ENCODE measurements around the gene PAX7. TPM values are rescaled to one million over a fixed set of nuclear protein-coding genes. Genes with fewer than 3 reads are reported as not detected.
A peak's percentile ranks its signal among the peaks of the same experiment; 100 is the strongest.
"Not testable (repeated sequence)": the region's sequence is repeated elsewhere in the genome, so short reads cannot be mapped to it uniquely, and the experiment has no call there.

Gene PAX7
- not detected for total RNA-seq

- ChIA-PET CTCF (no interaction called here), POLR2A (no interaction called here)
- Mint-ChIP-seq H3K27ac (no peak within 1 kb of the TSS), H3K4me1 (ENCODE audit: low read depth) (peaks cover 6% of the 10 kb centered on the region), H3K36me3 (no peaks in the 10 kb centered on the region), H3K9me3 (no peaks in the 10 kb centered on the region), H3K27me3 (peaks cover 81% of the 10 kb centered on the region), H3K4me3 (no peak within 1 kb of the TSS)
- intact Hi-C loops (cut with micrococcal nuclease), result no loop called here
- no peak for DNase-seq
Measured at GRCh38 chr1:18630511-18631495, at the start of gene PAX7. PAX7 (plus strand) TSS chr1:18630846; CDS start chr1:18631604, 758 bp downstream.

GRCh38 chr1:18581420-18581880, 49.2 kb upstream of the PAX7 start:
- Mint-ChIP-seq H3K4me1 (ENCODE audit: low read depth) (no peaks in the 10 kb centered on the region), H3K27me3 (peaks cover 12% of the 10 kb centered on the region), H3K27ac (no peak overlapping the region), H3K36me3 (no peaks in the 10 kb centered on the region), H3K9me3 (no peaks in the 10 kb centered on the region), H3K4me3 (no peak overlapping the region)
- intact Hi-C loops (cut with micrococcal nuclease), result no loop called here
- DNase-seq, result peak; percentile 58
- ChIA-PET CTCF (interaction anchor here (0.6 to 4.2 kb wide), 22 partner anchors 8 to 928 kb away, joined by 3 to 19 read pairs (median 6); no protein-coding TSS in a partner anchor), POLR2A (no interaction called here)

DNA sequence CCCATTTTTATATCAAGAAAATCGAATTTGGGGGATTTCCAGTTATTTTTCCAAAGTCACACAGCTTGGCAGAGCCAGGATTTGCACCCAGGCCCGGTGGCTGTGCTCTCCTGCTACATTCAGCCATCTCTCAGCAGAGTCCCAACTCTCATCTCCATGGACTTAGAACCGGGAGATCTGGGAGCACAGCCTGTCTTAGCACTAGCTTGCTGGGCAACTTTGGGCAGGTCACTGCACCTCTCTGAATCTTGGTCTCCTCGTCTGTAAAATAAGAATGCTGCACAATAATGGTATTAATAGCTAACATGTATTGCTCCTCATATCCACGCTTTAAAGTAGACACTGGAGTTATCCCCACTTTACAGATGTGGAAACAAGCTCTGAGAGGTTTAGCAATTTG, 47.8 kb upstream of the PAX7 start:
- ChIA-PET CTCF (interaction anchor here (0.6 to 4.2 kb wide), 8 partner anchors 9 to 921 kb away, joined by 3 to 19 read pairs (median 4); no protein-coding TSS in a partner anchor), POLR2A (no interaction called here)
- intact Hi-C loops (cut with micrococcal nuclease), result no loop called here
- H3K36me3 Mint-ChIP-seq, result no peaks in the 10 kb centered on the region
- H3K9me3 Mint-ChIP-seq, result no peaks in the 10 kb centered on the region
- no peaks in the 10 kb centered on the region for H3K4me1 Mint-ChIP-seq (ENCODE audit: low read depth)
- DNase-seq, result no peak
- H3K4me3 Mint-ChIP-seq, result no peak overlapping the region
- H3K27ac Mint-ChIP-seq, result no peak overlapping the region
- peaks cover 21% of the 10 kb centered on the region for H3K27me3 Mint-ChIP-seq

- Mint-ChIP-seq H3K9me3 (no peaks in the 10 kb centered on the region), H3K4me1 (ENCODE audit: low read depth) (no peaks in the 10 kb centered on the region), H3K4me3 (no peak overlapping the region), H3K27me3 (peaks cover 19% of the 10 kb centered on the region), H3K27ac (no peak overlapping the region), H3K36me3 (no peaks in the 10 kb centered on the region)
- DNase-seq, result no peak
- intact Hi-C loops (cut with micrococcal nuclease), result no loop called here
- CTCF ChIA-PET, result interaction anchor here (0.6 to 4.2 kb wide), 5 partner anchors 10 to 922 kb away, joined by 3 to 19 read pairs (median 3); no protein-coding TSS in a partner anchor
- POLR2A ChIA-PET, result no interaction called here
Measured at GRCh38 chr1:18583326-18583941, 47.2 kb upstream of the PAX7 start.

DNA sequence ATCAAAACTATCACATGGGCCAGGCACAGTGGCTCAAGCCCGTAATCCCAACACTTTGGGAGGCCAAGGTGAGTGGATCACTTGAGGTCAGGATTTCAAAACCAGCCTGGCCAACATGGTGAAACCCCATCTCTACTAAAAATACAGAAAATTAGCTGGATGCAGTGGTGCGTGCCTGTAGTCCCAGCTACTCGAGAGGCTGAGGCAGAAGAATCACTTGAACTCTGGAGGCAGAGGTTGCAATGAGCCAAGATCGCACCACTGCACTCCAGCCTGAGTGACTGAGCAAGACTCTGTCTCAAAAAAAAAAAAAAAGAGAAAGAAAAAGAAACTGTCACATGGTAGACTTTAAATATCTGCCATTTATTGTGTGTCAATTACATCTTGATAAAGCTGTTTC, 44.6 kb upstream of the PAX7 start:
- H3K27ac Mint-ChIP-seq; intact Hi-C loops (cut with micrococcal nuclease); DNase-seq; H3K4me1 Mint-ChIP-seq (ENCODE audit: low read depth); H3K9me3 Mint-ChIP-seq; H3K4me3 Mint-ChIP-seq; POLR2A ChIA-PET; H3K36me3 Mint-ChIP-seq: not testable (repeated sequence)
- CTCF ChIA-PET, result interaction anchor here (1.2 kb wide), 1 partner anchor 10 kb away, joined by 5 read pairs; no protein-coding TSS in a partner anchor
- peaks cover 18% of the 10 kb centered on the region for H3K27me3 Mint-ChIP-seq

DNA sequence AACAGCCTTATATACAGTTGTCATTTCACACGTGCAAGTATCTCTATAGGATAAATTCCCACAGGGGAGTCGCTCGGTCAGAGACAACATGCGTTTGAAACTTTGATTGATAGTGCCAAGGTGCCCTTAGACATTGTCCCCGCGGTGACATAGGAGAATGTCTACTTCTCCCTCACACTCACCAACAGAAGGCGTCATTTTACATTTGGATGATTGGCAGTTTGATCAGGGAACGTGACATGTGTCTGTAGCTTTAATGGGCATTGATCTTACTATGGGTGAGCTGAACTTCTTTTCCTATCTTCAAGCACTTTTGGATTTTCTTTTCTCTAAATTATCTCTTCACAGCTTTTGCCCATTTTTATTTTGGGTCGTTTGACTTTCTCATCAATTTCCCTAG, 42.6 kb upstream of the PAX7 start:
- Mint-ChIP-seq H3K9me3 (no peaks in the 10 kb centered on the region), H3K4me3 (no peak overlapping the region), H3K27ac (no peak overlapping the region), H3K4me1 (ENCODE audit: low read depth) (no peaks in the 10 kb centered on the region), H3K36me3 (no peaks in the 10 kb centered on the region), H3K27me3 (peaks cover 24% of the 10 kb centered on the region)
- ChIA-PET POLR2A (no interaction called here), CTCF (interaction anchor here (1.2 to 2.8 kb wide), 3 partner anchors 9 to 26 kb away, joined by 3 to 17 read pairs (median 7); no protein-coding TSS in a partner anchor)
- DNase-seq, result no peak
- intact Hi-C loops (cut with micrococcal nuclease), result no loop called here

- Mint-ChIP-seq H3K27ac (no peak overlapping the region), H3K4me3 (no peak overlapping the region), H3K9me3 (no peaks in the 10 kb centered on the region), H3K4me1 (ENCODE audit: low read depth) (no peaks in the 10 kb centered on the region), H3K36me3 (no peaks in the 10 kb centered on the region), H3K27me3 (peaks cover 20% of the 10 kb centered on the region)
- ChIA-PET POLR2A (no interaction called here), CTCF (interaction anchor here (1.0 to 1.6 kb wide), 2 partner anchors 11 to 17 kb away, joined by 3 to 7 read pairs; no protein-coding TSS in a partner anchor)
- intact Hi-C loops (cut with micrococcal nuclease), result no loop called here
- DNase-seq, result no peak
Measured at GRCh38 chr1:18592368-18592767, 38.3 kb upstream of the PAX7 start.

- H3K4me1 Mint-ChIP-seq (ENCODE audit: low read depth), result no peaks in the 10 kb centered on the region
- no peak overlapping the region for H3K27ac Mint-ChIP-seq
- no peak overlapping the region for H3K4me3 Mint-ChIP-seq
- no peaks in the 10 kb centered on the region for H3K9me3 Mint-ChIP-seq
- ChIA-PET POLR2A (no interaction called here), CTCF (interaction anchor here (0.6 to 3.5 kb wide), 30 partner anchors 9 to 317 kb away, joined by 3 to 42 read pairs (median 4); no protein-coding TSS in a partner anchor)
- intact Hi-C loops (cut with micrococcal nuclease), result loop anchor here (1.0 to 2.0 kb wide), 3 partner anchors 84 to 277 kb away; no protein-coding TSS in a partner anchor
- H3K36me3 Mint-ChIP-seq, result no peaks in the 10 kb centered on the region
- peaks cover 24% of the 10 kb centered on the region for H3K27me3 Mint-ChIP-seq
- DNase-seq, result peak; percentile 66
Measured at GRCh38 chr1:18597160-18598042, 33.2 kb upstream of the PAX7 start.

- H3K27me3 Mint-ChIP-seq, result peaks cover 18% of the 10 kb centered on the region
- no peak overlapping the region for H3K4me3 Mint-ChIP-seq
- H3K36me3 Mint-ChIP-seq, result no peaks in the 10 kb centered on the region
- intact Hi-C loops (cut with micrococcal nuclease), result no loop called here
- H3K4me1 Mint-ChIP-seq (ENCODE audit: low read depth), result no peaks in the 10 kb centered on the region
- H3K27ac Mint-ChIP-seq, result no peak overlapping the region
- CTCF ChIA-PET, result interaction anchor here (2.7 to 3.5 kb wide), 3 partner anchors 82 to 275 kb away, joined by 10 to 42 read pairs (median 34); no protein-coding TSS in a partner anchor
- POLR2A ChIA-PET, result no interaction called here
- DNase-seq, result no peak
- no peaks in the 10 kb centered on the region for H3K9me3 Mint-ChIP-seq
Measured at GRCh38 chr1:18599086-18599485, 31.6 kb upstream of the PAX7 start.

DNA sequence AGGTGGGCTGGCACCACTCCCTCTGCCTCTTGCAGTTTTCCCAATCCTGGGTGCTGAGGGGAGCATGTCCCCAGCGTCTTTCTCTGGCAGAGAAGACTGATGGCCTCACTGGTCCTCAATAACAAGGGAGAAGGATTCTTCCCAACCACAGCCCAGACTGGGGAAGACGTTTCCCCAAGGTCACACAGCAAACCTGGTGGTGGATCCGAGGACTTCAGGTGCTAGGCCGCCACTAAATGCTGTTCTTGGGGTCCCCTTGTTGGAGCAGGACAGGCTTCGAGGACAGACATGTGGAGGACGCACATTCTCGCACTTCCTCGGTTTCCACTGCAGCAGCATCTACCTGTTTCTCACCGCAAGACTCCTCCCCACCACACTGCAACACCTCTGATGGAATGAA, 30.9 kb upstream of the PAX7 start:
- no peaks in the 10 kb centered on the region for H3K4me1 Mint-ChIP-seq (ENCODE audit: low read depth)
- H3K4me3 Mint-ChIP-seq, result no peak overlapping the region
- ChIA-PET POLR2A (no interaction called here), CTCF (interaction anchor here (0.7 to 2.8 kb wide), 2 partner anchors 82 to 221 kb away, joined by 3 to 10 read pairs; no protein-coding TSS in a partner anchor)
- H3K27me3 Mint-ChIP-seq, result peaks cover 13% of the 10 kb centered on the region
- no peak overlapping the region for H3K27ac Mint-ChIP-seq
- no peak for DNase-seq
- H3K36me3 Mint-ChIP-seq, result no peaks in the 10 kb centered on the region
- intact Hi-C loops (cut with micrococcal nuclease), result no loop called here
- H3K9me3 Mint-ChIP-seq, result no peaks in the 10 kb centered on the region

GRCh38 chr1:18602533-18603211, 28.0 kb upstream of the PAX7 start:
- intact Hi-C loops (cut with micrococcal nuclease), result no loop called here
- Mint-ChIP-seq H3K4me3 (no peak overlapping the region), H3K36me3 (no peaks in the 10 kb centered on the region), H3K4me1 (ENCODE audit: low read depth) (no peaks in the 10 kb centered on the region), H3K27ac (no peak overlapping the region), H3K27me3 (peaks cover 12% of the 10 kb centered on the region), H3K9me3 (no peaks in the 10 kb centered on the region)
- CTCF ChIA-PET, result interaction anchor here (1.4 to 1.7 kb wide), 2 partner anchors 21 to 273 kb away, joined by 4 to 6 read pairs; no protein-coding TSS in a partner anchor
- no peak for DNase-seq
- POLR2A ChIA-PET, result no interaction called here
